GM12892 (cell line): ENCODE data around the gene SCG2.

Source experiments
- POLR2AphosphoS5 ChIP-seq: IDR thresholded peaks from 2 replicates; pipeline ENCODE4 v1.6.1; 2011; ENCODE audit warnings: low read depth, low read length, control low read depth
- TAF1 ChIP-seq: IDR thresholded peaks from 2 replicates; pipeline ENCODE4 v1.6.1; 2011; ENCODE audit warnings: low read depth, mild to moderate bottlenecking, control low read depth, low read length, borderline replicate concordance

GRCh38 chr2:223621901-223622300, 19.7 kb upstream of the SCG2 start:
- no peak for TF ChIP-seq POLR2AphosphoS5
- TF ChIP-seq TAF1: no peak
